Measurements from ENCODE around the gene LSAMP. TPM values are rescaled to one million over a fixed set of nuclear protein-coding genes. Genes with fewer than 3 reads are reported as not detected.
"Not testable (repeated sequence)": the region's sequence is repeated elsewhere in the genome, so short reads cannot be mapped to it uniquely, and the experiment has no call there.

LSAMP gene
- total and polyA plus RNA-seq, 8 donors: 17.3 to 28.0 (median 26.0) TPM

DNA sequence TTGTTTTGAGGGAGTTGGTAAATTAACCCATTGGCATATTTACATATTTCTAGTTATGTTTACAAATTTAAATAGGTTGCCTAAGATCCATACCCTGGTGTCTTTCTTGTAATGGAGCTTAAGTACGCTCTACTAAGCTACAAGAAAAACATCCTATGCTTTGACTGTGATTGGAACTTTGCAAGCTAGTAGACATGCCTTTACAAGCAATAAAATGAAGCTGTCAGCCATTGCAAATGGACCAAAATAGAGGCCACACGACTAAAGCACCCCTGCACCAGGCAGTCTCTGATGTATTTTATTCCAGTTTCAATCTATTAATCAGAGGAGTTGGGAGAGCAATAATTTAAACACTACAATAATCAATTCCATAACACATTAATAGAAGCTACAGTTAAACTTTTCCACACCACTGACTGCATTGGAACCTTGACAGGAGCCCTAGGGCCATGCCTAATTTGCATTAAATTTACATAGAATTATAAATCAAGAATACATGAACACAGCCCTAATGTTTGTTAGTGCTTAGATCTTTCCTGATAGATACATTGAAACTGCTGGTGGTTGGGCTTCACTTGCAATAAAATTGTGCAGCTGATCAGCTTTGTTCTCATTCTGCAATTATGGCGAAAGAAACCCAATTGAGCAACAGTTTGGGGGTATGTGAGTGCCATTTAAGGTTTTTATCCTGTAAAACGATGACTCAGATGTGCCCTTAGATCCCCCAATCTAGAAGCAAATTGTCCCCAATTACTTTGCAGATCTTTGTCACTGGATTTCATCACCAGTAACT is 360.1 kb downstream of the LSAMP start:
- Histone ChIP-seq H3K36me3 (no peaks in the 10 kb centered on the region), H3K4me1 (no peaks in the 10 kb centered on the region), H3K27ac (no peak overlapping the region), H3K4me3 (no peak overlapping the region), H3K9me3 (no peaks in the 10 kb centered on the region), H3K27me3 (no peaks in the 10 kb centered on the region)
- no peak for DNase-seq
- intact Hi-C loops (cut with DNase I): no loop called here
- TF ChIP-seq, protein P1, sequence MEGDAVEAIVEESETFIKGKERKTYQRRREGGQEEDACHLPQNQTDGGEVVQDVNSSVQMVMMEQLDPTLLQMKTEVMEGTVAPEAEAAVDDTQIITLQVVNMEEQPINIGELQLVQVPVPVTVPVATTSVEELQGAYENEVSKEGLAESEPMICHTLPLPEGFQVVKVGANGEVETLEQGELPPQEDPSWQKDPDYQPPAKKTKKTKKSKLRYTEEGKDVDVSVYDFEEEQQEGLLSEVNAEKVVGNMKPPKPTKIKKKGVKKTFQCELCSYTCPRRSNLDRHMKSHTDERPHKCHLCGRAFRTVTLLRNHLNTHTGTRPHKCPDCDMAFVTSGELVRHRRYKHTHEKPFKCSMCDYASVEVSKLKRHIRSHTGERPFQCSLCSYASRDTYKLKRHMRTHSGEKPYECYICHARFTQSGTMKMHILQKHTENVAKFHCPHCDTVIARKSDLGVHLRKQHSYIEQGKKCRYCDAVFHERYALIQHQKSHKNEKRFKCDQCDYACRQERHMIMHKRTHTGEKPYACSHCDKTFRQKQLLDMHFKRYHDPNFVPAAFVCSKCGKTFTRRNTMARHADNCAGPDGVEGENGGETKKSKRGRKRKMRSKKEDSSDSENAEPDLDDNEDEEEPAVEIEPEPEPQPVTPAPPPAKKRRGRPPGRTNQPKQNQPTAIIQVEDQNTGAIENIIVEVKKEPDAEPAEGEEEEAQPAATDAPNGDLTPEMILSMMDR (IDR thresholded peaks at IDR 0.05): no peak
- no peak for ATAC-seq

DNA sequence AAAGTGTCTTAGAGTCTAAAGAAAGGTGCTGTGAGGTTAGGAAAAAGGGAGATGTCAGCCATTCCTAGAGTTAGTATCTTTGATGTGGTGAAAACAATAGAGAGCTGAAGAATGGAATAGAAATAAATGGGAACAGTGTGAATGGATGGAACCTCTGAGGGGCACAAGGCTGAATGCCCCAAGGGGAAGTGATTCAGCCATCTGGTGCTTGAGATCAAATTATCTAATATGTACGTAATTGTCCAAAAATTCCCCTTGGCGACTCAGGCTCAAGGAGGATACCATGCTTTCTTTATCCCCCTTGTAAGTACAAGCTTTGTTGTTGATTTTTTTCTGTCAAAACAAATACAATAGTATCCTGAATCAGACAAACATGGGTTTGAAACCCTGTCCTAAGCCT is 361.6 kb downstream of the LSAMP start:
- peaks cover 0 to 2% of the 10 kb centered on the region in 2 donors for H3K9me3 ChIP-seq
- H3K4me1 ChIP-seq: no peaks in the 10 kb centered on the region
- H3K4me3 ChIP-seq: no peak overlapping the region
- no peaks in the 10 kb centered on the region for H3K27me3 ChIP-seq
- DNase-seq (no peak), ATAC-seq (no peak)
- intact Hi-C loops (cut with DNase I): no loop called here
- no peaks in the 10 kb centered on the region for H3K36me3 ChIP-seq
- TF ChIP-seq, protein P1 (IDR thresholded peaks at IDR 0.05): no peak
- no peak overlapping the region for H3K27ac ChIP-seq

DNA sequence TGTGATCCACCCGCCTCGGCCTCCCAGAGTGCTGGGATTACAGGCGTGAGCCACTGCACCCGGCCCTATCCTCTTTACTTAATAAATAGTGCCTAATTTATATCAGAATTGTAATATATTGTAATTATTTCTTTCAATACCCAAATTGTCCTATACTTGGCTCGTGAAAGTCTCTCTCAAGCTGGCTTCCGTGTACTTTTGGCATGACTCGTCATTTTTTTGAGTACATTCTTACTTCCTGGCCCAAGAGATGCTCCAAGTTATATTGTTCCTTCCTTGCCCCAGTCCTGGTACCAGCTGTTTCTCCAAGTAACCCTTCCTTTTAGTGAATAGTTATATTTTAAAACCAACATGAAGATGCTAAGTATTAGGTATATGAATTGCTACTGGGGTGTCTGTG is 366.7 kb downstream of the LSAMP start:
- Histone ChIP-seq H3K36me3 (no peaks in the 10 kb centered on the region), H3K27ac (no peak overlapping the region), H3K9me3 (peaks cover 0 to 2% of the 10 kb centered on the region in 2 donors), H3K4me1 (no peaks in the 10 kb centered on the region), H3K27me3 (no peaks in the 10 kb centered on the region), H3K4me3 (no peak overlapping the region)
- TF ChIP-seq, protein P1 (IDR thresholded peaks at IDR 0.05): no peak
- ATAC-seq (no peak), DNase-seq (no peak)
- intact Hi-C loops (cut with DNase I): no loop called here

DNA sequence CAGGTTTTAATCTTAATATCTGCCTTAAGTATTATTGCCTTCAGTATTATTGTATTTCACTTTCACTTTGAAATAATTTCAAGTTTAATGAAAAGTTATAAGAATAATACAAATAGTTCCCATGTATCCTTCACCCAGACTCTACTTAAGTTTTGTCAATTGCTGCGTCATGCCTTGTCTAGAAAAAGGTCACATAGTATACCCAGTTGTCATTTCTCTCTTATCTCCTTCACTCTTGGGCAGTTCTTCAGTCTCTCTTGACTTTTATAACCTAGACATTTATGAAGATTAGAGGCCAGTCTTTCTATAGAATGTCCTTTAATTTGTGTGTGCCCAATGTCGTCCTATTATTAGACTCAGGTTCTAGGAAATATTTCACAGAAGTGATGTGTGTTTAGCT is 367.7 kb downstream of the LSAMP start:
- Histone ChIP-seq H3K4me1 (no peaks in the 10 kb centered on the region), H3K36me3 (no peaks in the 10 kb centered on the region), H3K27me3 (no peaks in the 10 kb centered on the region), H3K27ac (no peak overlapping the region), H3K4me3 (no peak overlapping the region), H3K9me3 (peaks cover 0 to 2% of the 10 kb centered on the region in 2 donors)
- no peak for ATAC-seq
- TF ChIP-seq, protein P1 (IDR thresholded peaks at IDR 0.05): no peak
- DNase-seq: no peak
- intact Hi-C loops (cut with DNase I): no loop called here

DNA sequence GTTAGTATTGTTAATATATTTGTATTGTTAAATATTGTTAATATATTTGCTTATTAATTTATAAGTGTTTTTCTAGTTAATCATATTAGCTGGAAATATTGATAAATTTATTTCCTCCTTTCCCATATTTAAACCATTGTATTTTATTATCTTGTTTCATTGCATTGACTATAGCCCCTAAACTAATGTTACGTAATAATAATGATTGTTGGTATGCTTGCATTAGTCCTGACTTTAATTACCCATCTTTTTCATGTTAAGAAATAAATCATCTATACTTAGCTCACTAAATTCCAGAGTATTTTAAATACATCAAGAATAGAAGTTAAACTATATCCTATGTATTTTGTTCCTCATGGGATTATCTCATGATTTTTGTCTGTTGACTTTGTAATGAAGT is 368.2 kb downstream of the LSAMP start:
- intact Hi-C loops (cut with DNase I): no loop called here
- no peak for ATAC-seq
- TF ChIP-seq, protein P1 (IDR thresholded peaks at IDR 0.05): no peak

DNA sequence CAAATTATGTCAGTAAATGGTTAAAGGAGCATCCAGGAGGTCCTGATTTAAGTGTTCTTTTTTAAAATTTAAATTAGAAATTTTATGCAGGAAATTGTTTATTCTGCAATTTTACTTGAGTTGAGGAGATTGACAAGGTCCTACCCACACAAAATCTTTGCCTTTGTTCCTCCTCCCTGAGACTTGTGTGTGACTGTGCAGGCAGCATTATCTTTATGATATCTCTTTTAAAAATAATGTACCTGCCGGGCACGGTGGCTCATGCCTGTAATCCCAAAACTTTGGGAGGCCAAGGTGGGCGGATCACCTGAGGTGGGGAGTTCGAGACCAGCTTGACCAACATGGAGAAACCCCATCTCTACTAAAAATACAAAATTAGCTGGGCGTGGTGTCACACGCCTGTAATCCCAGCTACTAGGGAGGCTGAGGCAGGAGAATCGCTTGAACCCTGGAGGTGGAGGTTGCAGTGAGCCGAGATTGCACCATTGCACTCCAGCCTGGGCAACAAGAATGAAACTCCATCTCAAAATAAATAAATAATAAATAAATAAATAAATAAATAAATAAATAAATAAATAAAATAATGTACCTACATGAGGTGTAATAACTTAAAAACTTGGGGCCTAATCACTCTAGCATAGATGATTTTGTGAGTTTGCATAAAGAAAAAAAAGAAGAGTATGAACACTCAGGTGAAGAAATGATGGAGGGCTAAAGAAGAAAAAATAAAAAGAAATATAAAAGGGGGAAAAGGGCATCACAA is 374.6 kb downstream of the LSAMP start:
- DNase-seq; H3K27ac ChIP-seq; H3K27me3 ChIP-seq; H3K9me3 ChIP-seq; intact Hi-C loops (cut with DNase I); H3K4me1 ChIP-seq; H3K36me3 ChIP-seq; ATAC-seq; H3K4me3 ChIP-seq: not testable (repeated sequence)

More for the DNA sequence above, 368.2 kb downstream of the LSAMP start:
- Histone ChIP-seq H3K9me3 (peaks cover 0 to 2% of the 10 kb centered on the region in 2 donors), H3K27me3 (no peaks in the 10 kb centered on the region), H3K27ac (no peak overlapping the region), H3K4me1 (no peaks in the 10 kb centered on the region), H3K36me3 (no peaks in the 10 kb centered on the region), H3K4me3 (no peak overlapping the region)
- DNase-seq: no peak

All from left lung (tissue), 10 donors.